Effector memory CD8-positive, alpha-beta T cell (primary cell): ENCODE data around the gene CAMTA1.

ENCODE experiments used
- ATAC-seq: fragments of 150-1000 bp; cut with Tn5 transposase; replicated peaks from 2 replicates; pipeline ENCODE4 v1.10.0; 2021; ENCODE audit warnings: mild to moderate bottlenecking, moderate library complexity
- DNase-seq, 3 experiments: peaks; one replicate each; pipeline ENCODE4 v3.0.0; 2021
- H3K27ac Mint-ChIP-seq, 2 donors: one replicate each; pipeline ENCODE4 v1.8.0; 2022; ENCODE audit warnings: mild to moderate bottlenecking in 2 of 2, mixed read lengths in 2 of 2, moderate library complexity in 2 of 2
- H3K27me3 Mint-ChIP-seq, 2 donors: one replicate each; pipeline ENCODE4 v1.8.0; 2022; ENCODE audit warnings: mixed read lengths in 2 of 2
- H3K36me3 Mint-ChIP-seq: one replicate; pipeline ENCODE4 v1.8.0; 2022; ENCODE audit warnings: mild to moderate bottlenecking, moderate library complexity, mixed read lengths; ENCODE audit not compliant: insufficient read depth
- H3K4me1 Mint-ChIP-seq, 2 donors: one replicate each; pipeline ENCODE4 v1.8.0; 2022; ENCODE audit warnings: low read depth in 2 of 2, mixed read lengths in 2 of 2
- H3K4me3 Mint-ChIP-seq, 2 donors: one replicate each; pipeline ENCODE4 v1.8.0; 2022; ENCODE audit warnings: mild to moderate bottlenecking in 2 of 2, mixed read lengths in 2 of 2, moderate library complexity in 2 of 2
- H3K9me3 Mint-ChIP-seq, 2 donors: one replicate each; pipeline ENCODE4 v1.8.0; 2022; ENCODE audit warnings: mixed read lengths in 2 of 2

CAMTA1 gene

GRCh38 chr1:7659514-7659913 lies 874.3 kb downstream of the CAMTA1 start:
- no peak overlapping the region for H3K4me3 Mint-ChIP-seq
- peak; percentile 51 for ATAC-seq
- H3K27me3 Mint-ChIP-seq, result peaks cover 9 to 27% of the 10 kb centered on the region in 2 donors
- no peak for DNase-seq
- H3K27ac Mint-ChIP-seq, result no peak overlapping the region
- H3K4me1 Mint-ChIP-seq, result no peaks in the 10 kb centered on the region
- H3K36me3 Mint-ChIP-seq, result no peaks in the 10 kb centered on the region
- no peaks in the 10 kb centered on the region for H3K9me3 Mint-ChIP-seq

- peaks cover 0 to 2% of the 10 kb centered on the region in 2 donors for H3K4me1 Mint-ChIP-seq
- H3K27me3 Mint-ChIP-seq, result peaks cover 9 to 27% of the 10 kb centered on the region in 2 donors
- ATAC-seq, result no peak
- no peak for DNase-seq
- no peaks in the 10 kb centered on the region for H3K9me3 Mint-ChIP-seq
- peaks cover 3% of the 10 kb centered on the region for H3K36me3 Mint-ChIP-seq
- H3K27ac Mint-ChIP-seq, result no peak overlapping the region
- H3K4me3 Mint-ChIP-seq, result no peak overlapping the region
Observed at GRCh38 chr1:7663451-7664146, 878.3 kb downstream of the CAMTA1 start.

DNA sequence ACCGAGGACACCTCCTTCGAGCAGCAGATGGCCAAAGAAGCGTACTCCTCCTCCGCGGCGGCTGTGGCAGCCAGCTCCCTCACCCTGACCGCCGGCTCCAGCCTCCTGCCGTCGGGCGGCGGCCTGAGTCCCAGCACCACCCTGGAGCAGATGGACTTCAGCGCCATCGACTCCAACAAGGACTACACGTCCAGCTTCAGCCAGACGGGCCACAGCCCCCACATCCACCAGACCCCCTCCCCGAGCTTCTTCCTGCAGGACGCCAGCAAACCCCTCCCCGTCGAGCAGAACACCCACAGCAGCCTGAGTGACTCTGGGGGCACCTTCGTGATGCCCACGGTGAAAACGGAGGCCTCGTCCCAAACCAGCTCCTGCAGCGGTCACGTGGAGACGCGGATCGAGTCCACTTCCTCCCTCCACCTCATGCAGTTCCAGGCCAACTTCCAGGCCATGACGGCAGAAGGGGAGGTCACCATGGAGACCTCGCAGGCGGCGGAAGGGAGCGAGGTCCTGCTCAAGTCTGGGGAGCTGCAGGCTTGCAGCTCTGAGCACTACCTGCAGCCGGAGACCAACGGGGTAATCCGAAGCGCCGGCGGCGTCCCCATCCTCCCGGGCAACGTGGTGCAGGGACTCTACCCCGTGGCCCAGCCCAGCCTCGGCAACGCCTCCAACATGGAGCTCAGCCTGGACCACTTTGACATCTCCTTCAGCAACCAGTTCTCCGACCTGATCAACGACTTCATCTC lies 879.1 kb downstream of the CAMTA1 start:
- Mint-ChIP-seq H3K4me1 (peaks cover 0 to 2% of the 10 kb centered on the region in 2 donors), H3K27me3 (peaks cover 9 to 27% of the 10 kb centered on the region in 2 donors), H3K4me3 (no peak overlapping the region), H3K27ac (no peak overlapping the region), H3K9me3 (no peaks in the 10 kb centered on the region), H3K36me3 (peaks cover 6% of the 10 kb centered on the region)
- ATAC-seq, result no peak
- no peak for DNase-seq

DNA sequence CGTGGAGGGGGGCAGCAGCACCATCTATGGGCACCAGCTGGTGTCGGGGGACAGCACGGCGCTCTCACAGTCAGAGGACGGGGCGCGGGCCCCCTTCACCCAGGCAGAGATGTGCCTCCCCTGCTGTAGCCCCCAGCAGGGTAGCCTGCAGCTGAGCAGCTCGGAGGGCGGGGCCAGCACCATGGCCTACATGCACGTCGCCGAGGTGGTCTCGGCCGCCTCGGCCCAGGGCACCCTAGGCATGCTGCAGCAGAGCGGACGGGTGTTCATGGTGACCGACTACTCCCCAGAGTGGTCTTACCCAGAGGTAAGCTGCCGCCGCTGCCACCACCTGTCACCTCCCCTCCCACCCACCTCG lies 879.6 kb downstream of the CAMTA1 start:
- no peak for DNase-seq
- ATAC-seq, result no peak
- Mint-ChIP-seq H3K9me3 (no peaks in the 10 kb centered on the region), H3K36me3 (peaks cover 6% of the 10 kb centered on the region), H3K27me3 (peaks cover 10 to 27% of the 10 kb centered on the region in 2 donors), H3K4me1 (peaks cover 0 to 5% of the 10 kb centered on the region in 2 donors), H3K4me3 (no peak overlapping the region), H3K27ac (no peak overlapping the region)

DNA sequence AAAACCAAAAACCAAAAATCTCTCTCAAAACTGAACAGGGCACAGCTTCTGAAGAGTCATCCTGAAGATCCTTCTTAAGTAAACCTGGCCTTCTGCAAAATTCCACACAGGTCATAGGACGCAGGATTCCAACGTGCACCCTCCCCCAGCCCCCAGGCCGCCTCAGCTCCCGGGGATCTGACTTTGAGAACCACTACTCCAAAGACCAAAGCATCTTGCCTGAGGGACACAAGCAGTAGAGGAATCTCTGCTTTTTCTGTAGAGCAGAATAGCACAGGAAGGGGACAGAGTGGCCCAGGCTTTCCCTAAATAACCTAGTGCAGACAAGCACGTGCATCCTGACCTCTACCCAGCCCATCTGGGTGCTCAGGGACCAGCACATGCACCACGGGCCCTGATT lies 881.0 kb downstream of the CAMTA1 start:
- Mint-ChIP-seq H3K27me3 (peaks cover 8 to 20% of the 10 kb centered on the region in 2 donors), H3K36me3 (peaks cover 6% of the 10 kb centered on the region), H3K27ac (no peak overlapping the region), H3K4me3 (no peak overlapping the region), H3K9me3 (no peaks in the 10 kb centered on the region), H3K4me1 (peaks cover 4 to 9% of the 10 kb centered on the region in 2 donors)
- DNase-seq, result no peak
- no peak for ATAC-seq

DNA sequence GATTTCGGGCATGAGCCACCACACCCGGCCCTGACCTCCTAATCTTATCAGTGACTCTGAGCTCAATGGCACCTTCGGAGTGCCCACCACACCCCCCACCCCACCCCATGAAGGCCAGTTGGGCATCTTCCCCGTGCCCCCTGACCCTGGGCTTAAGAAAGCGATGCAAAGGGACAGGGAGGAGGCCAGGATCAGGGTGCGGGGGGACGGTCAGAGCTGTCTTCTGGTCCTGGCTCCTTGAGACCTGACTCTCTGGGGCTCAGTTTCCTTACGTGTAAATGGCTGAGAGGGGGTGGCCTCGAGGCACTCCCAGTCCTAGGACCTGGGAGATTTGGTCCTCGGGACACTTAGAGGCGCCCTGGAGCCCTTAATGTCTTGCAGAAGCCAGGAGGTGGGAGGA lies 881.9 kb downstream of the CAMTA1 start:
- DNase-seq (no peak), ATAC-seq (no peak)
- H3K9me3 Mint-ChIP-seq, result no peaks in the 10 kb centered on the region
- peaks cover 6% of the 10 kb centered on the region for H3K36me3 Mint-ChIP-seq
- peaks cover 4 to 15% of the 10 kb centered on the region in 2 donors for H3K4me1 Mint-ChIP-seq
- peaks cover 7 to 19% of the 10 kb centered on the region in 2 donors for H3K27me3 Mint-ChIP-seq
- no peak overlapping the region for H3K27ac Mint-ChIP-seq
- H3K4me3 Mint-ChIP-seq, result no peak overlapping the region

DNA sequence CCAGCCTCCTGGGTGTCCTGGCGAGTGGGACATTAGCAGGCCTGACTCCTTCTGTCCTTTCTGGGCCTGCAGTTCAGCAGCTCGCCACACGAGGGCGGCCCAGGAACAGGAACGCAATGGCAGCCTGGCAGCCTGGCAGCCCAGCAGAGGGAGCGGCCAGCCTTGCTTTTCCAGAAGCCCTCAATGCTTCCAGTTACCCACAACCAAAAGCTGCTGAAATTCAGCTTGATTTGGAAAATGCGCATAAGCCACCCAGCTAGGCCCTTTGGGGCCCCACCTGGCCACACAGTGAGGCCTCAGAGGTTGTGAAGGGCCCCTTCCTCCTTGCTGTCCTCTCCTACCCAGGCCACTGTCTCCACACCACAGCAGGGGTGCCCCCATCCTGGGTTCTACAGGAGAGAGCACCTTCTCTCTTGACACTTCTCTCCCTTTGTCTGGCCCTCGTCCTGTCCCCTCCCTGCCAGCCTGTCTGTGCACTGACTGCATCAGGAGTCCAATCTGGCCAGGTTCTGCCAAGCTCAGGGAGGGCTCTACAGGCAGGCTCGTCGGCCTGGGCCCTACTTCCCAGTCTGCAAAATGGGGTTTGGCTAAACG lies 882.5 kb downstream of the CAMTA1 start:
- Mint-ChIP-seq H3K27me3 (peaks cover 7 to 16% of the 10 kb centered on the region in 2 donors), H3K9me3 (no peaks in the 10 kb centered on the region), H3K27ac (no peak overlapping the region), H3K4me1 (peaks cover 4 to 19% of the 10 kb centered on the region in 2 donors), H3K4me3 (no peak overlapping the region), H3K36me3 (peaks cover 6% of the 10 kb centered on the region)
- peak; percentile 80 for ATAC-seq
- peak; percentile 84 to 89 (median 87) for DNase-seq

GRCh38 chr1:7669559-7670311 lies 884.5 kb downstream of the CAMTA1 start:
- H3K36me3 Mint-ChIP-seq, result peaks cover 6% of the 10 kb centered on the region
- DNase-seq (peak; percentile 48 to 62 (median 62)), ATAC-seq (peak; percentile 77)
- no peak overlapping the region for H3K27ac Mint-ChIP-seq
- no peaks in the 10 kb centered on the region for H3K9me3 Mint-ChIP-seq
- H3K4me3 Mint-ChIP-seq, result peak overlapping the region in 1 of 2 donors; percentile 75
- peaks cover 7 to 9% of the 10 kb centered on the region in 2 donors for H3K27me3 Mint-ChIP-seq
- peaks cover 4 to 25% of the 10 kb centered on the region in 2 donors for H3K4me1 Mint-ChIP-seq

GRCh38 chr1:7670334-7671145 lies 885.3 kb downstream of the CAMTA1 start:
- no peak overlapping the region for H3K27ac Mint-ChIP-seq
- peaks cover 6% of the 10 kb centered on the region for H3K36me3 Mint-ChIP-seq
- peaks cover 4 to 28% of the 10 kb centered on the region in 2 donors for H3K4me1 Mint-ChIP-seq
- peaks cover 11 to 17% of the 10 kb centered on the region in 2 donors for H3K27me3 Mint-ChIP-seq
- DNase-seq (no peak), ATAC-seq (no peak)
- no peaks in the 10 kb centered on the region for H3K9me3 Mint-ChIP-seq
- H3K4me3 Mint-ChIP-seq, result peak overlapping the region in 1 of 2 donors; percentile 75

GRCh38 chr1:7671146-7671465 lies 885.9 kb downstream of the CAMTA1 start:
- H3K9me3 Mint-ChIP-seq, result no peaks in the 10 kb centered on the region
- H3K4me3 Mint-ChIP-seq, result peak overlapping the region in 1 of 2 donors; percentile 75
- H3K27me3 Mint-ChIP-seq, result peaks cover 13 to 18% of the 10 kb centered on the region in 2 donors
- no peak overlapping the region for H3K27ac Mint-ChIP-seq
- no peak for ATAC-seq
- H3K36me3 Mint-ChIP-seq, result peaks cover 6% of the 10 kb centered on the region
- no peak for DNase-seq
- peaks cover 4 to 29% of the 10 kb centered on the region in 2 donors for H3K4me1 Mint-ChIP-seq

- peaks cover 4 to 29% of the 10 kb centered on the region in 2 donors for H3K4me1 Mint-ChIP-seq
- no peak for ATAC-seq
Observed at GRCh38 chr1:7671676-7672075, 886.4 kb downstream of the CAMTA1 start.

GRCh38 chr1:7672864-7673263 lies 887.6 kb downstream of the CAMTA1 start:
- DNase-seq, result no peak
- peaks cover 4% of the 10 kb centered on the region for H3K36me3 Mint-ChIP-seq
- peak; percentile 37 for ATAC-seq
- H3K9me3 Mint-ChIP-seq, result no peaks in the 10 kb centered on the region
- H3K27ac Mint-ChIP-seq, result peak overlapping the region in 1 of 2 donors; percentile 73
- H3K27me3 Mint-ChIP-seq, result peaks cover 13 to 18% of the 10 kb centered on the region in 2 donors
- peaks cover 4 to 32% of the 10 kb centered on the region in 2 donors for H3K4me1 Mint-ChIP-seq
- H3K4me3 Mint-ChIP-seq, result peak overlapping the region in 1 of 2 donors; percentile 51

More at GRCh38 chr1:7671676-7672075, 886.4 kb downstream of the CAMTA1 start:
- Mint-ChIP-seq H3K27me3 (peaks cover 13 to 18% of the 10 kb centered on the region in 2 donors), H3K4me3 (peak overlapping the region in 1 of 2 donors; percentile 19), H3K9me3 (no peaks in the 10 kb centered on the region), H3K36me3 (peaks cover 4% of the 10 kb centered on the region), H3K27ac (peak overlapping the region in 1 of 2 donors; percentile 73)
- DNase-seq, result no peak
